ENCODE data around the gene RBM34.
"Not testable (repeated sequence)": the region's sequence is repeated elsewhere in the genome, so short reads cannot be mapped to it uniquely, and the experiment has no call there.

Gene RBM34

GRCh38 chr1:235160957-235161684 is at the start of gene RBM34:
Gene RBM34 (minus strand): TSS chr1:235161250. CDS start chr1:235161226, 24 bp downstream.
- peak; percentile 93 to 94 for DNase-seq

GRCh38 chr1:235207209-235207565 is 46.1 kb upstream of the RBM34 start:
- peak; percentile 40 to 54 for DNase-seq

- DNase-seq: no peak
Observed at GRCh38 chr1:235206533-235207208, 45.6 kb upstream of the RBM34 start.

- DNase-seq: no peak
Observed at GRCh38 chr1:235205687-235206086, 44.6 kb upstream of the RBM34 start.

- no peak for DNase-seq
Observed at GRCh38 chr1:235203428-235203827, 42.4 kb upstream of the RBM34 start.

- DNase-seq: not testable (repeated sequence)
Observed at GRCh38 chr1:235202447-235202846, 41.4 kb upstream of the RBM34 start.

GRCh38 chr1:235199441-235199840 is 38.4 kb upstream of the RBM34 start:
- DNase-seq: no peak

- DNase-seq: no peak
Observed at GRCh38 chr1:235190431-235190830, 29.4 kb upstream of the RBM34 start.

- no peak for DNase-seq
Observed at GRCh38 chr1:235187316-235187715, 26.3 kb upstream of the RBM34 start.

- DNase-seq: no peak
Observed at GRCh38 chr1:235181561-235182245, 20.7 kb upstream of the RBM34 start.

- DNase-seq: no peak
Observed at GRCh38 chr1:235180916-235181460, 19.9 kb upstream of the RBM34 start.

GRCh38 chr1:235176486-235176885 is 15.4 kb upstream of the RBM34 start:
- no peak for DNase-seq

- DNase-seq: no peak
Observed at GRCh38 chr1:235169986-235170385, 8.9 kb upstream of the RBM34 start.

- no peak for DNase-seq
Observed at GRCh38 chr1:235168375-235168774, 7.3 kb upstream of the RBM34 start.

- no peak for DNase-seq
Observed at GRCh38 chr1:235161685-235162327, 756 bp upstream of the RBM34 start.

- DNase-seq: no peak
Observed at GRCh38 chr1:235160383-235160956, 580 bp downstream of the RBM34 start.

- not testable (repeated sequence) for DNase-seq
Observed at GRCh38 chr1:235159930-235160329, 1.1 kb downstream of the RBM34 start.

- DNase-seq: not testable (repeated sequence)
Observed at GRCh38 chr1:235159284-235159683, 1.8 kb downstream of the RBM34 start.

GRCh38 chr1:235158680-235159079 is 2.4 kb downstream of the RBM34 start:
- no peak for DNase-seq

- no peak for DNase-seq
Observed at GRCh38 chr1:235157150-235157549, 3.9 kb downstream of the RBM34 start.

- DNase-seq: no peak
Observed at GRCh38 chr1:235156740-235157139, 4.3 kb downstream of the RBM34 start.

- DNase-seq: no peak
Observed at GRCh38 chr1:235156265-235156664, 4.8 kb downstream of the RBM34 start.

GRCh38 chr1:235152235-235152634 is 8.8 kb downstream of the RBM34 start:
- DNase-seq: no peak
